AG04449 (cell line): ENCODE data around the gene GABRG3.

Experiments
- CTCF ChIA-PET: fragments of 350-600 bp; formaldehyde crosslinking; extraction: SDS; loops from one replicate; lab custom pipeline; 2021; ENCODE audit warnings: antibody characterized with exemption; lab: Yijun Ruan, JAX
- POLR2A ChIA-PET: fragments of 400-600, 350-600 bp; formaldehyde crosslinking; extraction: SDS; loops from one replicate; lab custom pipeline; 2020; ENCODE audit warnings: antibody characterized with exemption, inconsistent platforms; lab: Yijun Ruan, JAX
- DNase-seq: peaks from one replicate; pipeline ENCODE4 v3.0.0-alpha.2; 2010; ENCODE audit warnings: low read depth, low spot score
- H3K4me3 ChIP-seq: 2 replicates; pipeline ENCODE4 v1.5.1; 2011; ENCODE audit warnings: low read depth, mild to moderate bottlenecking, control low read depth, low read length
- TF ChIP-seq, protein P1 (sequence below): IDR thresholded peaks from one replicate; pipeline ENCODE4 v1.5.1; 2011; ENCODE audit warnings: mild to moderate bottlenecking, moderate library complexity, low read length, control low read depth, inconsistent platforms; ENCODE audit not compliant: insufficient read depth; ENCODE audit errors: missing control alignments

The GABRG3 gene

GRCh38 chr15:27238707-27239423, 267.9 kb downstream of the GABRG3 start:
- ChIA-PET CTCF (no interaction called here), POLR2A (no interaction called here)
- TF ChIP-seq, protein P1, sequence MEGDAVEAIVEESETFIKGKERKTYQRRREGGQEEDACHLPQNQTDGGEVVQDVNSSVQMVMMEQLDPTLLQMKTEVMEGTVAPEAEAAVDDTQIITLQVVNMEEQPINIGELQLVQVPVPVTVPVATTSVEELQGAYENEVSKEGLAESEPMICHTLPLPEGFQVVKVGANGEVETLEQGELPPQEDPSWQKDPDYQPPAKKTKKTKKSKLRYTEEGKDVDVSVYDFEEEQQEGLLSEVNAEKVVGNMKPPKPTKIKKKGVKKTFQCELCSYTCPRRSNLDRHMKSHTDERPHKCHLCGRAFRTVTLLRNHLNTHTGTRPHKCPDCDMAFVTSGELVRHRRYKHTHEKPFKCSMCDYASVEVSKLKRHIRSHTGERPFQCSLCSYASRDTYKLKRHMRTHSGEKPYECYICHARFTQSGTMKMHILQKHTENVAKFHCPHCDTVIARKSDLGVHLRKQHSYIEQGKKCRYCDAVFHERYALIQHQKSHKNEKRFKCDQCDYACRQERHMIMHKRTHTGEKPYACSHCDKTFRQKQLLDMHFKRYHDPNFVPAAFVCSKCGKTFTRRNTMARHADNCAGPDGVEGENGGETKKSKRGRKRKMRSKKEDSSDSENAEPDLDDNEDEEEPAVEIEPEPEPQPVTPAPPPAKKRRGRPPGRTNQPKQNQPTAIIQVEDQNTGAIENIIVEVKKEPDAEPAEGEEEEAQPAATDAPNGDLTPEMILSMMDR = no peak
- no peak overlapping the region for H3K4me3 ChIP-seq
- no peak for DNase-seq

- DNase-seq = no peak
- TF ChIP-seq, protein P1 = no peak
- ChIA-PET POLR2A (no interaction called here), CTCF (no interaction called here)
- H3K4me3 ChIP-seq = no peak overlapping the region
Measured at GRCh38 chr15:27241943-27242342, 271.0 kb downstream of the GABRG3 start.

GRCh38 chr15:27244047-27244446, 273.1 kb downstream of the GABRG3 start:
- ChIA-PET POLR2A (no interaction called here), CTCF (no interaction called here)
- no peak for DNase-seq
- H3K4me3 ChIP-seq = no peak overlapping the region
- TF ChIP-seq, protein P1 = no peak

- CTCF ChIA-PET = no interaction called here
- TF ChIP-seq, protein P1 = no peak
- no peak overlapping the region for H3K4me3 ChIP-seq
- POLR2A ChIA-PET = no interaction called here
- DNase-seq = no peak
Measured at GRCh38 chr15:27248251-27248650, 277.3 kb downstream of the GABRG3 start.

GRCh38 chr15:27249046-27249759, 278.2 kb downstream of the GABRG3 start:
- TF ChIP-seq, protein P1 = no peak
- no peak for DNase-seq
- ChIA-PET CTCF (no interaction called here), POLR2A (no interaction called here)
- no peak overlapping the region for H3K4me3 ChIP-seq

DNA sequence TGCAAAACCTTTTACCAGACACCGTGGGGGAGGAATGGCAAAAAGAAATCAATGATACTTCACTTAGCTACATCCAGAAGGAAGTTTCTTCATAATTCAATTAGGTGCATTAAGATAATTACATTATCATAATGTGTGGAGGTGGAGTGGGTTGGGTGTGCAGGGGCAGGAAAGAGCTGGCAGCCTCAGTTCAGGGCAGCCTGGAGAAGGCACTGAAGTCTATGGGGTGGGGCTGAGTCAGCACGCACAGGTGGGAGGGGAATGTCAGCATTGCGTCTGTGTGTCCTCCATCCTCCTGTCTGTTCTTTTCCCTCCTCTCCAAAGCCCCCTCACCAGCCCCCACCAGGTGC, 278.8 kb downstream of the GABRG3 start:
- ChIA-PET POLR2A (no interaction called here), CTCF (no interaction called here)
- no peak for DNase-seq
- TF ChIP-seq, protein P1 = no peak
- H3K4me3 ChIP-seq = no peak overlapping the region
